ENCODE measurements around the gene TRPC4. TPM values are rescaled to one million over a fixed set of nuclear protein-coding genes. Genes with fewer than 3 reads are reported as not detected.

TRPC4 gene
- total and polyA plus RNA-seq, 12 donors, result 0.24 to 22.5 (median 0.78) TPM

- H3K9me3 ChIP-seq (replicated peaks in 1 of 3), result no peaks in the 10 kb centered on the region
- WGBS, 4 donors, result 60 to 69% (median 66%) methylated on average over 2 of the region's 2 CpGs
- H3K4me1 ChIP-seq (replicated peaks in 1 of 2), result no peaks in the 10 kb centered on the region
- no peak overlapping the region for H3K27ac ChIP-seq
- H3K36me3 ChIP-seq (replicated peaks in 1 of 2), result no peaks in the 10 kb centered on the region
- H3K4me3 ChIP-seq, result no peak overlapping the region
- no peaks in the 10 kb centered on the region for H3K27me3 ChIP-seq
- no peak for DNase-seq
- no peak for TF ChIP-seq POLR2A (IDR thresholded peaks at IDR 0.05)
- no peak for TF ChIP-seq CTCF (IDR thresholded peaks at IDR 0.05)
- intact Hi-C loops (cut with DNase I), result no loop called here
Observed at GRCh38 chr13:37700887-37701286, 168.7 kb downstream of the TRPC4 start.

GRCh38 chr13:37695200-37695599, 174.4 kb downstream of the TRPC4 start:
- H3K27me3 ChIP-seq, result no peaks in the 10 kb centered on the region
- no peaks in the 10 kb centered on the region for H3K4me1 ChIP-seq (replicated peaks in 1 of 2)
- no peaks in the 10 kb centered on the region for H3K36me3 ChIP-seq (replicated peaks in 1 of 2)
- 81 to 90% (median 86%) methylated on average over 3 of the region's 3 CpGs for WGBS, 4 donors
- no peak for DNase-seq
- TF ChIP-seq CTCF (IDR thresholded peaks at IDR 0.05) (no peak), POLR2A (IDR thresholded peaks at IDR 0.05) (no peak)
- intact Hi-C loops (cut with DNase I), result no loop called here
- no peaks in the 10 kb centered on the region for H3K9me3 ChIP-seq (replicated peaks in 1 of 3)
- H3K4me3 ChIP-seq, result no peak overlapping the region
- H3K27ac ChIP-seq, result no peak overlapping the region

- Histone ChIP-seq H3K27me3 (no peaks in the 10 kb centered on the region), H3K4me3 (no peak overlapping the region), H3K27ac (no peak overlapping the region), H3K36me3 (replicated peaks in 1 of 2) (no peaks in the 10 kb centered on the region), H3K4me1 (replicated peaks in 1 of 2) (no peaks in the 10 kb centered on the region), H3K9me3 (replicated peaks in 1 of 3) (no peaks in the 10 kb centered on the region)
- DNase-seq, result no peak
- TF ChIP-seq CTCF (IDR thresholded peaks at IDR 0.05), result no peak
- no peak for TF ChIP-seq POLR2A (IDR thresholded peaks at IDR 0.05)
- intact Hi-C loops (cut with DNase I), result no loop called here
- WGBS, 4 donors, result 89 to 100% (median 90%) methylated on average over 5 of the region's 5 CpGs
Observed at GRCh38 chr13:37690361-37690760, 179.2 kb downstream of the TRPC4 start.

- Histone ChIP-seq H3K4me1 (replicated peaks in 1 of 2) (no peaks in the 10 kb centered on the region), H3K36me3 (replicated peaks in 1 of 2) (no peaks in the 10 kb centered on the region), H3K27ac (no peak overlapping the region), H3K9me3 (replicated peaks in 1 of 3) (no peaks in the 10 kb centered on the region), H3K27me3 (no peaks in the 10 kb centered on the region), H3K4me3 (no peak overlapping the region)
- DNase-seq, result no peak
- no peak for TF ChIP-seq POLR2A (IDR thresholded peaks at IDR 0.05)
- no peak for TF ChIP-seq CTCF (IDR thresholded peaks at IDR 0.05)
- 84 to 95% (median 90%) methylated on average over 2 of the region's 2 CpGs for WGBS, 4 donors
- intact Hi-C loops (cut with DNase I), result no loop called here
Observed at GRCh38 chr13:37686501-37686900, 183.1 kb downstream of the TRPC4 start.

Data from adrenal gland (tissue), 12 donors.